Measurements from ENCODE around the gene EDNRB.

DNA sequence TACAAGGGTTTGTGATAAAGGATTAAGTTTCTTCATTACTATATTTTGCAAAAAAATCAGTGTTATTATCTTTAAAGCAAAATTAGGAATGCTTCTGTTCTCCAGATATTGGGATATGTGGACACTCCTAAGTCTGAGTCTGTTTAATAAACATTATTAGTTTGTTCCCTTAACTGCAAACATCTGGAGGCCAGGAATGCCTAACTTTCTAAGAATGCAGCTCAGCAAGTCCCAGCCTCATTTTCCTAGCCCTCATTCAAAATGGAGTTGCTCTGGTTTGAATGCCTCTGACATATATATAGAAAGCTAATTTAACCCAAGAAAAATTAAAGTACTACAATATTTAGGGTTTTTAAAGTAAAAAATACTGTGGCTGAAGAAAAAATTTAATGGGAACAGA lies 33.6 kb upstream of the EDNRB start:
- TF ChIP-seq, protein P1, sequence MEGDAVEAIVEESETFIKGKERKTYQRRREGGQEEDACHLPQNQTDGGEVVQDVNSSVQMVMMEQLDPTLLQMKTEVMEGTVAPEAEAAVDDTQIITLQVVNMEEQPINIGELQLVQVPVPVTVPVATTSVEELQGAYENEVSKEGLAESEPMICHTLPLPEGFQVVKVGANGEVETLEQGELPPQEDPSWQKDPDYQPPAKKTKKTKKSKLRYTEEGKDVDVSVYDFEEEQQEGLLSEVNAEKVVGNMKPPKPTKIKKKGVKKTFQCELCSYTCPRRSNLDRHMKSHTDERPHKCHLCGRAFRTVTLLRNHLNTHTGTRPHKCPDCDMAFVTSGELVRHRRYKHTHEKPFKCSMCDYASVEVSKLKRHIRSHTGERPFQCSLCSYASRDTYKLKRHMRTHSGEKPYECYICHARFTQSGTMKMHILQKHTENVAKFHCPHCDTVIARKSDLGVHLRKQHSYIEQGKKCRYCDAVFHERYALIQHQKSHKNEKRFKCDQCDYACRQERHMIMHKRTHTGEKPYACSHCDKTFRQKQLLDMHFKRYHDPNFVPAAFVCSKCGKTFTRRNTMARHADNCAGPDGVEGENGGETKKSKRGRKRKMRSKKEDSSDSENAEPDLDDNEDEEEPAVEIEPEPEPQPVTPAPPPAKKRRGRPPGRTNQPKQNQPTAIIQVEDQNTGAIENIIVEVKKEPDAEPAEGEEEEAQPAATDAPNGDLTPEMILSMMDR (IDR thresholded peaks at IDR 0.05 in 8 of 11, conservative IDR thresholded peaks at IDR 0.05 in 3 of 11) = no peak
- TF ChIP-seq POLR2AphosphoS5 (IDR thresholded peaks at IDR 0.05) (no peak), POLR2A (IDR thresholded peaks at IDR 0.05) (no peak)

Measured in spleen (tissue), 7 donors.